Measurements from ENCODE around the gene RAMACL.

GRCh38 chr6:166629628-166630027 lies 43.1 kb upstream of the RAMACL start:
- TF ChIP-seq, protein P1, sequence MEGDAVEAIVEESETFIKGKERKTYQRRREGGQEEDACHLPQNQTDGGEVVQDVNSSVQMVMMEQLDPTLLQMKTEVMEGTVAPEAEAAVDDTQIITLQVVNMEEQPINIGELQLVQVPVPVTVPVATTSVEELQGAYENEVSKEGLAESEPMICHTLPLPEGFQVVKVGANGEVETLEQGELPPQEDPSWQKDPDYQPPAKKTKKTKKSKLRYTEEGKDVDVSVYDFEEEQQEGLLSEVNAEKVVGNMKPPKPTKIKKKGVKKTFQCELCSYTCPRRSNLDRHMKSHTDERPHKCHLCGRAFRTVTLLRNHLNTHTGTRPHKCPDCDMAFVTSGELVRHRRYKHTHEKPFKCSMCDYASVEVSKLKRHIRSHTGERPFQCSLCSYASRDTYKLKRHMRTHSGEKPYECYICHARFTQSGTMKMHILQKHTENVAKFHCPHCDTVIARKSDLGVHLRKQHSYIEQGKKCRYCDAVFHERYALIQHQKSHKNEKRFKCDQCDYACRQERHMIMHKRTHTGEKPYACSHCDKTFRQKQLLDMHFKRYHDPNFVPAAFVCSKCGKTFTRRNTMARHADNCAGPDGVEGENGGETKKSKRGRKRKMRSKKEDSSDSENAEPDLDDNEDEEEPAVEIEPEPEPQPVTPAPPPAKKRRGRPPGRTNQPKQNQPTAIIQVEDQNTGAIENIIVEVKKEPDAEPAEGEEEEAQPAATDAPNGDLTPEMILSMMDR (conservative IDR thresholded peaks at IDR 0.05; ENCODE audit: low read length) = no peak
- TF ChIP-seq EZH2phosphoT487 (IDR thresholded peaks at IDR 0.05; ENCODE audit: borderline replicate concordance, low read depth, low read length) = no peak
